ENCODE results near the gene GAB4.
"Not testable (repeated sequence)": the region's sequence is repeated elsewhere in the genome, so short reads cannot be mapped to it uniquely, and the experiment has no call there.

GAB4 gene

GRCh38 chr22:17007852-17008731, at the start of gene GAB4:
Gene GAB4 (minus strand): TSS chr22:17008222. CDS start chr22:17008114, 108 bp downstream.
- DNase-seq = no peak

GRCh38 chr22:17056807-17057206, 48.8 kb upstream of the GAB4 start:
- DNase-seq = no peak

GRCh38 chr22:17056058-17056457, 48.0 kb upstream of the GAB4 start:
- no peak for DNase-seq

GRCh38 chr22:17047656-17048055, 39.6 kb upstream of the GAB4 start:
- DNase-seq = no peak

GRCh38 chr22:17046566-17047348, 38.7 kb upstream of the GAB4 start:
- DNase-seq = no peak

GRCh38 chr22:17043521-17043920, 35.5 kb upstream of the GAB4 start:
- no peak for DNase-seq

GRCh38 chr22:17036842-17037711, 29.1 kb upstream of the GAB4 start:
- DNase-seq = not testable (repeated sequence)

- DNase-seq = not testable (repeated sequence)
Observed at GRCh38 chr22:17035976-17036841, 28.2 kb upstream of the GAB4 start.

GRCh38 chr22:17035246-17035645, 27.2 kb upstream of the GAB4 start:
- DNase-seq = no peak

- DNase-seq = not testable (repeated sequence)
Observed at GRCh38 chr22:17034532-17034931, 26.5 kb upstream of the GAB4 start.

GRCh38 chr22:17032277-17032676, 24.3 kb upstream of the GAB4 start:
- DNase-seq = not testable (repeated sequence)

- DNase-seq = not testable (repeated sequence)
Observed at GRCh38 chr22:17024380-17024779, 16.4 kb upstream of the GAB4 start.

GRCh38 chr22:17015552-17015951, 7.5 kb upstream of the GAB4 start:
- not testable (repeated sequence) for DNase-seq

GRCh38 chr22:17014101-17014440, 6.0 kb upstream of the GAB4 start:
- not testable (repeated sequence) for DNase-seq

- no peak for DNase-seq
Observed at GRCh38 chr22:17013396-17014100, 5.5 kb upstream of the GAB4 start.

- no peak for DNase-seq
Observed at GRCh38 chr22:17012267-17012666, 4.2 kb upstream of the GAB4 start.

GRCh38 chr22:17009640-17010291, 1.7 kb upstream of the GAB4 start:
- DNase-seq = no peak

GRCh38 chr22:17007257-17007656, 765 bp downstream of the GAB4 start:
- DNase-seq = no peak

- no peak for DNase-seq
Observed at GRCh38 chr22:16989915-16990314, 18.1 kb downstream of the GAB4 start.

- no peak for DNase-seq
Observed at GRCh38 chr22:16988257-16988656, 19.8 kb downstream of the GAB4 start.

GRCh38 chr22:16987822-16988221, 20.2 kb downstream of the GAB4 start:
- DNase-seq = no peak

Data from NCI-H187 treated with DMSO at 0.1 percent for 48 hours (cell line).